Measurements from ENCODE around the gene OTX1.
"Not testable (repeated sequence)": the region's sequence is repeated elsewhere in the genome, so short reads cannot be mapped to it uniquely, and the experiment has no call there.

Gene OTX1

DNA sequence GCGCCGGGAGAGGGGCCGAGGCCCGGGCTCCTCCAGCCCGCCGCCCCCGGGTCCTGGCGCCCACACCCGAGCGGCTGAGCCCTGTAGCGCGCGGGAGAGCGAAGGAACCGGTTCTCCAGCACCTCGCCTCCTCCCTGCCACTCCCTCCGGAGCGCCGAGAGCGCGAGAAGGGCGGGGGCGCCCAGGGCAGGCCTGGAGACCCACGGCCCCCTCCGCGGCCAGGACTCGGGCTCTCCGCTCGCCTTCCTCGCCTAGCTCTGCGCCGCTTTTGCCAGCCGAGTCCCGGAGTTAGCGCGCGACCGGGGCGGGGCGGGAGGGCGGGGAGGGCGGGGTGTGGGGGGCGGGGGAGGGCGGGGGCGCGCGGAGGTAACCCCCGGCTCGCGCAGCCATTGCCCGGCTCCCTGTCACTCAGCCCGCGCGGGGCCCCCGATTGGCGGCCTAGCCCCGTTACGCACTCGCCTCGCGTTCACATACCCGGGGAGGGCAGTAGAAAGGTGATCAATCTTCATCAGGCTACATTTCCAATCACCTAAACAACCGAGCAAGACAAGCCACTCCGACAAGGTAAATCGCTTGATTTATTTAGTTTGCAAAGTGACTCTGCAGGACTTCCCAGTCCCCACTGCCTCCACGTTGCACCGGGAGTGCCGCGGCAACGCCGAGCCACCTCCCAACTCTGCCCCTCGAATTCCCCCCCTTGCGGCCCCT, at the start of gene OTX1:
OTX1 (plus strand) TSS at position 497 of the 708 bp plus-strand sequence. CDS start 2,161 bp downstream, outside the sequence.
- no peak for DNase-seq (ENCODE audit: low read depth)

DNA sequence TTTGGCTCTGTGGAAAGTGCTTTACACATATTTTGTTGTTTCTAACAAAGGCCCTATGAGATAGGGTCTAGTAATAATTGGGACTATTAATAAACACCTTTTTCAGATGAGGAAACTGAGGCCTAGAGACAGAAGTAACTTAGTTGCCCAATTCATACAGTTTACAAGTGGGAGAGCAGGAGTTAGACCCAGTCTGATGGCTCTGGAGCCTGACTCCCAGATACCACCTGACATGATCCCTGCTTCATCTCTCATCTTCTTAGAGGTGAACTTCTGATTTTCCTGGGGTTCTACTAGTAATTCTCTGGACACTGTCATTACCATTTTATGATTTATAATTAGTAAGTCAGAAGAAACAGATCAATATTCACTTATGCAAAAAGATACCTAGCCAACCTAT, 49.1 kb upstream of the OTX1 start:
- DNase-seq (ENCODE audit: low read depth) = no peak

DNA sequence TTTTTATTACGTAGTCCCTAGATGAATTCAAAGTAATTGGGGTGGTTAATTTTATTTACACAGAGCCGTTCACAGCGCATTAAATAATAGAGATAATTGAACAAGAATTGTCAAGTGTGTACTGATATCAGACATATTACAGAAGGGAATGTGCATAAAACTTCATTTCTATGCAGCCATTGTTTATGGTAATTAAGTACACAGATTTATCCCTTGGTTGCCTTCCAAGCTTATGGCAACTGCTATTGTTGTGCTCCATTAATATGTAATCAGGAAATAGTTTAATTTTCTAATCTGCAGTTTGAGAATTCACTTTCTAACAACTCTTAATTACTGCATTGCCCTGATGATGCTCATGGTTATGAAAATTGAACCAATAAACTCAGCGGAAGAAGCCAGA, 47.3 kb upstream of the OTX1 start:
- no peak for DNase-seq (ENCODE audit: low read depth)

DNA sequence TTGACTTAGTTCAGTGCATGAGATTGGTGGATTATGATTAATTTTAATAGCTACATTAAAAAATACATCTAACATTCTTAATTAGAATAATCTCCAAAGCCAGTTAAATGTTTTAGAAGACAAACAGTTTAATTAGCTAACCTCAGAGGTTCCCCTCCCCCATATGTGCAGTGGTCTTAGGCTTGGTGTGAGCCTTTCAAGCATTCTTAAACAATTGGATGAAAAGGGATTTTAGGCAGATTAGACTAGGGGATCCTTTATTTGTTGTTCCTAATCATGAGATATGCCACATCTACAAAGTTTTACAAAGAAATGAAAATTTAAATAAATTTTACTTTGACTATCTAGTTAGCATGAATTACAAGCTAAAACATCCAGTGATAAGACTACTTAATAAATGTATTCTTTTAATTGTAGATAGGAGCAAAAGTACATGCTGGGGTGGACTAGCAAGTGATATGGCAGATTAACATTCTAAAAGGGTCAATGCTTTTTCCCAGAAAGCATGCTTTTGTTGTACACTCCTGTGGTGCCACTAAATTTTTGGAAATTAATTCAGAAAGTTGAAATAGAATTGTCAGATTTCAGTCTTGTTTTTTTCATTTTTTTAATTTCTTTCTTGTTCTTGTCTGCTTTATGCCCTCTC, 42.7 kb upstream of the OTX1 start:
- DNase-seq (ENCODE audit: low read depth) = no peak

DNA sequence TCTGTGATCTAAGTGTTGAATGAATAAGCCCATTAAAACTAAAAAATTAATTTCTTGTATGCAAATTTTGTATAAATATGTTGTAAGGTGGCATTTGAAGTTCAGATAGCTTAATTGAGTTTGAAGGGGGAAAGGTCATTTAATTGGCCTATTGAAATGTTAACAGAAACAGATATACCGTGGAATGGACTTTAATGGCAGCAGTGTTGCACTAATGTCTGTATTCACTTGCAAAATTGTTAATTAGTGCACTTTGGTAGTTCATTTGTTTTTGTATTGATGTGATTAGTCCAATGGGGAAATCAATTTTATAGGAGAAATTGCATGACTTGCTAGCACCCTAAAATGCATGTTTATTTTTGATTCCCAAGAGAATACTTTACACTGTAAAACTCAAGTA, 41.8 kb upstream of the OTX1 start:
- no peak for DNase-seq (ENCODE audit: low read depth)

DNA sequence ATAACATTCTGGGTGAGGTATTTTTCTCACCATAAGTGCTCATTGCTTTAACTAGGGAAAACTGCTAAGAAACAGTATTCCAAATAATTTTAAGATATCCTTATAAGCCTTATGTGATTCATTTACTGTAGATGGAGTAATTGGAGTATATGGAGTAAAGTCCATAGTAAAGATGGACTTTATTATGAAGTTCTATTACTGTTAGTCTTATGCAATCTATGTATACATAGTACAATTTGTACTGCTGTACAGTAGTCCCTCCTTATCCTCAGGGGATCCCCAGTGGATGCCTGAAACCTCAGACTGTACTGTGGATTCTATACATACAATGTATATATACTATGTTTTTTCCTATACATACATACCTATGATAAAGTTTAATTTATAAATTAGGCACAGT, 41.1 kb upstream of the OTX1 start:
- no peak for DNase-seq (ENCODE audit: low read depth)

DNA sequence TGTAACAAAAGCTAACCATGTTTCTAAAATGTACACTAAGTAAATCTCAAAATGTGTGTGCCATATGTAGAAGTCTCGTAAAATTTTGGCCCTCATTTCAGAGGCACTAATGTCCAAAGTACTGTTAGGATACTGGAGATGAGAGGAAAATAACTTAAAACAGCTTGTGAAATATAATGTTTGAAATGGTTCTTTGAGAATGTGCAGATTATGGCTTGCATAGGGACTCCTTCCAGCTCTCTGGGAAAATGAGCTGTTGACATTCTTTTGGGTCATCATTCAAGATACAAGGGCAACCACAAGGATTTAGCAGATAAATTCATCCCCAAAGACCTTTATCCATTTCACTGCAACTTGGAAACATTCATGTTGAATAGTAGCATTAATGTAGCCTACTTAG, 38.1 kb upstream of the OTX1 start:
- DNase-seq (ENCODE audit: low read depth) = no peak

DNA sequence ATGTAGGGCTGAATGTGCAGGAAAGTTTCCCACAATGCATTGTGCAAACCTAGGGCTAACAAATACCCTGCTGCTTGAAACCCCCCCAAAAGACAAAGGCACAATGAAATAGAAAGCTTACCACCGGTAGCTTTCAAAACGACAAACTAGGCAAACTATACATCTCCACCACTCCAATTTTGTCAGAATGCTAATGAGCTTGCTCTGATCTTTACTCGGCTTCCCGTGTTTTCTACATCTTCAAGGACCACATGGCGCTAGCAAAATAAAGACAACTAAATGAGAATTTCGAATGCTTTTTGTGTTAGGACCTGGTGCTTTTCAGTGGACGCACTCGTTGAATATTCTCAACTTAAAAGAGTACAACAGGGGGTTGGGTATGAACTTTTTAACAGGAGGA, 37.2 kb upstream of the OTX1 start:
- no peak for DNase-seq (ENCODE audit: low read depth)

DNA sequence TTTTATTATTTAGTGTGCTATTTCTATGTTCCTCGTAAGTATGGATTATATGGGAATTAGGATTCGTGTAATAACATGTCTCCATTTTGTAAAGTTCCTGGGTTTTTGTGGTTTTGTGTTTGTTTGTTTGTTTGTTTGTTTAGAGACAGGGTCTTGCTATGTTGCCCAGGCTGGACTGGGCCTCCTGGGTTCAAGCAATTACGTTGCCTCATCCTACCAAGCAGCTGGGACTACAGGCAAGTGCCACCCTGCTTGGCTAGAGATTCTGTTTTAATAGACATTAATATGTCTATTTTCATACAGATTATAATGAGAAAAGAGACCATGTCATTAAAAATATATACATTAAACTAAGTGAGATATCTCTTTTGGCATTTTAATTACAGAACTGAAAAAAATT, 35.2 kb upstream of the OTX1 start:
- no peak for DNase-seq (ENCODE audit: low read depth)

DNA sequence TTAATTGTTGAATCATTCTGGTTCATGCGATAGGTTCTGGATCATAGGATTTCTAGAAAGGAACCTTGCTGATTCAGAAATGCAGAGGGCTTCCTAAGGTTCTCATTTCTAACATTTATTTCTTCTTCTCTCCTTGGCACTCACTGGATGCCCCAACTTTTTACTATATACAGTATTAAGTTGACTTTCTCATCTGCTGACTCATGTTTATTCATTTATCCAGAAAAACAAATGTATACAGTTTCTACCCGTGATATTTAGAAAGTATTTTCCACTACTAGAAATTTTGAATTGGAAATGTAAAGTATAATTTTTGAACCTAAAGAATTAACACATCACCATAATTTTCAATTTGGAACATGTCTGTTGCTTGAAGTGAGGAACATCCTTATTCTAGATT, 32.2 kb upstream of the OTX1 start:
- no peak for DNase-seq (ENCODE audit: low read depth)

DNA sequence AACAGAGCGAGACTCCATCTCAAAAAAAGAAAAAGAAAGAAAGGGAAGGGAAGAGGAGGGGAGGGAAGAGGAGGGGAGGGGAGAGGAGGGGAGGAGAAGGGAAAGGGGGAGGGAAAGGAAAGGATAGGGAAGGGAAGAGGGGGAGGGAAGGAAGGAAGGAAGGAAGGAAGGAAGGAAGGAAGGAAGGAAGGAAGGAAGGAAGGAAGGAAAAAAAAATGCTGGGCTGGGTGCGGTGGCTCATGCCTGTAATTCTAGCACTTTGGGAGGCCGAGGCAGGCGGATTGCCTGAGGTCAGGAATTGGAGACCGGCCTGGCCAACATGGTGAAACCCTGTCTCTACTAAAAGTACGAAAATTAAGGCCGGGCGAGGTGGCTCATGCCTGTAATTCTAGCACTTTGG, 30.9 kb upstream of the OTX1 start:
- DNase-seq (ENCODE audit: low read depth) = not testable (repeated sequence)

DNA sequence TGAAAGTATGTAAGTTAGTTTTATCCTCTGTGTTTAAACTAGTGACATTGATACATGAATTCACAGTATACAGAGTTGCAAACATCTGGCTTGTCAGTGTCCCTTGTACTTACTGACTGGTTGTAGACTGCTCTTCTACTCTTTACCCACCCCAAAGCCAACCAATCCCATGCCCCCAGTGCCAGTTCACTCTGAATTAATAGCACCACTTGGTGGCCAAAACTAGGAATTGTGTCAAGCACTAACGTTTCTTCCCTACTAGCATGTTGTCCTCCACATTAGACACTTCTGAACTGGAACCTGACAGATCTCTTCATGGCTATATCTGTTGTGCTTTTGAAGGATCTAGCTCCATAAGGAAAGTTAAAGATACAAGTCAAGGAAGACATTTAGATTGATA, 27.2 kb upstream of the OTX1 start:
- DNase-seq (ENCODE audit: low read depth) = no peak

DNA sequence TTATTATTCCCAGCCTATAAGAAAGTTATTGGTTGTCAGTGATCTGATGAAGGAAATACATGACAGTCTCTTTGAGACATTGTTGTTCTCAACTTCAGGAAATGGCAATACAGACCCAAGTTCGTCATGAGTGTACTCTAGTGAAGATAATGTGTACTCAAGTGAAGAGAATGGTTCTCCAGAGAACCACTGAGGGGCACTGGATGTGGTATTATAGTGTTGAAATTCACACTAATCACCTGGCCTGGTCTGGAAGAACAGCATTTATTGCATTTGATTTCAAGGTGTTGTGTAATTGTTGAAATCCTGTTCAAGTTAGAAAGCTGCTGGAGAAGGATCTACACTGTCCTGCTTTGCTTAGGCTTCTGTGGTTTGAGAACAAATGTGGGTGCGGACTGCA, 23.4 kb upstream of the OTX1 start:
- no peak for DNase-seq (ENCODE audit: low read depth)

DNA sequence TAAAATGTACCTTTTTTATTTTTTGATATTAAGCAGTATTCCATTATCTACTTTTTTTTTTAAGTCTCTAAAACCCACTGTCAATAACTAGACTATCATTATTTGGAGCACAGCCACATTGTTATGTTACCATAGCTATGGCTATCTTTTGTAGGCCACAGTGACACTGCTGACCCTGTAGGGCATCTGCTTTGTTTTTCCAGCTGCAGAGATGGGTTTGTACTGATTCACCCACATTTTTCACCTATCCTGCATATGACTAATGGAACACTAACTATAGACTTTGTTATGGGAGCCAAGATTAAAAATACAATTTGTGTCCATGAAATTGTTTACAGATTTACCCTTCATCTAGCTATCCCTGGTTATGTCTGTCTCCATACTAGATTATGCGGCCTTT, 21.6 kb upstream of the OTX1 start:
- DNase-seq (ENCODE audit: low read depth) = no peak

DNA sequence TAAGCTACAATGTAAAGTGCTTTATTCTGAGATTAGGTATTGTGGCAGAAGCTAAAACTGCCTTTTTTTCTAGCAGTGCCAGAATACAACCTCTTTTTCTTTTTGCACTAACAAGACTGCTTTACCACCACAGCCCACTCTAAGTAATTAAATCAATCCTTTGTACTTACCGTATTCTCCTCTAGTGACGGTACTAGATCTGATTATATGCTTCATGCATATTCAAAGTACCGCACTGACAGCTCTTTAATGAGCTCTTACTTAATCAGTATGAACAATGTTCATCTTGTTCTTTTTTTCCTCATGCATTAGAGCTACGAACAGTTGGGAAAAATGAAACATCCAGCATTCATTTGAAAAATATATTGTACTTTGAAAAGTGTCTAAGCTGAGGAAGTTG, 16.1 kb upstream of the OTX1 start:
- DNase-seq (ENCODE audit: low read depth) = no peak

DNA sequence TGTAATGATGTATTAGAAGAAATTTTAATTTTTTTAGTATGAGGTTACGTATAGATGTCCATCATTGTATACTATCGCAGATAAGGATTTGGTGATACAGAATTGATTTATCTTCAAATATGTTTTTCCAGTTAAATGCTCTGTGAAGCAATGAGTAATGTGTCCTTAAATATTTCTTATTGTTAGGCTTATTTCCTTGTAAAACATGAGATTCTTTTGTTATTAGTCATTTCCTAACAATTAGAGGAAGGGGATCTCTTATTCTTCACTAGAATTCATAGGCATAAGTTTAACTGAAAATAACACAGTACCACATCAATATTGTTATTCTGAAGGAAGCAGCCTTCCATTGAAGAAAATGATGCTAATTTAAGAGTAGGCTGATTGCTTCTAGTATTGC, 15.5 kb upstream of the OTX1 start:
- no peak for DNase-seq (ENCODE audit: low read depth)

DNA sequence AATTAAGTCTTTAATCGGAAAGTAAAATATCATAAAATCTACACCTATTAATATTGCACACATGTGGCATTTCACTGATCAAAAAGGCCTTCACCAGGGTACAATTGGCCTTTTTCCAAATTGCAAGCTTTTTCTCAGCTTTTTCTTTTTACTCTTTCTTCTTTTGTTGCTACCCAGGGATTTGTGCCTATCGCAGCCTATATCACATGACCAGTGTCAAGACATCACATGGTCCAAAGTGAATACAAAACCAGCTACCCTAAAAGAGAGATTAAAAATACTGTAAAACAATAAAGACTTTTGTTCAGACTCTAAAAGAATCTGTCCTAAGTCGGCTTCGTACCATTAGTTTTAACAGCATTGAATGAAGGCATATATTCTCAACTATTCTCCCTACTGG, 15.0 kb upstream of the OTX1 start:
- DNase-seq (ENCODE audit: low read depth) = no peak

DNA sequence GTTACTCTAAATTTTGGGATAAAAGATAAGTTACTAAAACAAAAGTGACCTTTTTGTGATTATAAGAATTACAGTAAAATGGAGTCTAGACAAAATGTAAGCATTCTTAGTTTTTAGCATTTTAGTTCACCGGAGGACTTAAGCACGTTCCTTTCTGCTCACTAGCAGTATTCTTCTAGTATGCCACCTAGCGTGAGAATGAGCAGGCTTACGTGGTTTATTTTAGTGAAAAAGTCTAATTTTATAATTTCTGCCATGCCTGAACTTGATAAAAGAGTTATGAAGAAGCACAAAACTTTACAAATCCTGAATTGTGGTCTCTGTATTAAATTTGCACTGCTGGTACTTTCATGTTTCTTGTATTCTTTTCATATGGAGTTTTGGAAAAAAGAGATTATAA, 12.6 kb upstream of the OTX1 start:
- no peak for DNase-seq (ENCODE audit: low read depth)

DNA sequence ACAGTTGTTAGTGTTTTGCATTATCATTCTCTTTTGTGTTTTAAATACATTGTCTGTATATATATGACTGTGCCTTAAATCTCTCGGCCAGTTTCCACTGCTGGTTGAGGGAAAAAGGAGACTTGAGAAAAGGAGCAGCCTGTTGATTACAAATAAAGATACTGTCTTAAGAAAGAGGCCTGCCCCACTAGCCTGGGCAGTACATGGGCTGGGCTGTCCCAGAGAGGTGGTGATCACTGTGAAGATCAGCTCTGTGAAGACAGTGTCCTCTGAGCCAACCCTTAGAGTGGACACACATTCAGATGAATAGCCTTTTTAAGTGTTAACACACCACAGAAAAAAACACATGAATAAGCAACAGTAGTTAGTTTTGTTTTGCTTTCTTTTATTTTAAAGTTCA, 10.0 kb upstream of the OTX1 start:
- no peak for DNase-seq (ENCODE audit: low read depth)

DNA sequence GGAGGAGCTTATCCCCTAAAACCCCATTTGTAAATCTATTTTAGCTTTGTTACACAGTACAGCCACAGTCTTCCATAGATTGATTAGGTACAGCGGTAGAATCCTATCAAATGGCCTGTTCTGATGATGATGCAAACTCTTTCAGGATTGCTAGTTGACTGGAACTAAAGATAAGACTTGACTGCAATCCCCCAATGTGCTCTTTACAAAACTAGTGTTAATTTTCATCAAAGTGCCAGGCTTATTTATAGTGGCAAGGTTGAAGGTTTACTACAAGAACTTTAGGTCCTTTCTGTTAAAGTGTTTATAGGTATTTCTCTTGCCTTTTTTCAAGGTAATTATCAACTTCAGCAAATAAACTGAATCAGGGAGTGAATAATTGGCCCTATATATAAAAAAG, 9.0 kb upstream of the OTX1 start:
- DNase-seq (ENCODE audit: low read depth) = no peak

DNA sequence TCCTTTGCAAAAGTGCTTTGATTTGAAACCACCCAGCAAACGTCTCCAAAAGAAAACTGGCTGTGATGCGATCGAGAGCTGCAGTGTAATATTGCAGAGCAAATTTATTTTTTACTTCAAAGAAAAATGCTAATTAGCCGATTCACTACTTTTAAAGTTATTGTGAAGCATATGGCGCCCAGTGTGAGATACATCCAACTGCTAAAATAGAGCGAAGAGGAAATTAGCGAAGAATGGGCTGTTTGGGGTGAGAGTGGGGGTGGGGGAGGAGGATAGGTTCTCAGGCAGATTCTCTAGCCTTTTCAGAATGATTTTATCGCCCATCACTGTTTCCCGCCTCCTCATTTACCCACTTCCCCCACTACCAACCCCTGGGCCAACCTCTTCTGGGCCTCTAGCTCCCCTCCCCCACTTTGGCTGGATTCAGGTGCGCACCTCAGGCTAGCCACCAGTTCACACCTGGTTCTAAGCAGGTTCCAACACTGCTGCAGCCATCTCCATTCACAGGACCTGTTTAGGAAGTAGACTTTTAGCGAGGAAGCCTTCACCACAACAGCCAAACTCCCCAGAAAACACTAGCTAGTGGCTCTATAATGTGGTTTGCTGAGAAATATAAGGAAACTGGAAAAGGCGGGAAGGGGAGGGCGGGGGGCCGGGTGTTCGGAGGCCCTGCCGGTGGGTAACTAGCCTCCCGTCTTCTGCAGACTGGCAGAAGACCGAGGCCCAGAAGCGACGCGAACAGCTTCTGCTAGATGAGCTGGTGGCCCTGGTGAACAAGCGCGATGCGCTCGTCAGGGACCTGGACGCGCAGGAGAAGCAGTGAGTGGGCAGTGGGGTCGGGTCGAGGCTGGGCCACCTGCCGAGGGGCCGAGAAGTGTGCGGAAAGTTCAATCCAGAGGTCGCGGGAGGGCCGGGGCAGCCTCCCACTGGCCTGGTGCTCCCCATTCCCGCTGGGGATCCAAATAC, 6.0 kb upstream of the OTX1 start:
- no peak for DNase-seq (ENCODE audit: low read depth)

DNA sequence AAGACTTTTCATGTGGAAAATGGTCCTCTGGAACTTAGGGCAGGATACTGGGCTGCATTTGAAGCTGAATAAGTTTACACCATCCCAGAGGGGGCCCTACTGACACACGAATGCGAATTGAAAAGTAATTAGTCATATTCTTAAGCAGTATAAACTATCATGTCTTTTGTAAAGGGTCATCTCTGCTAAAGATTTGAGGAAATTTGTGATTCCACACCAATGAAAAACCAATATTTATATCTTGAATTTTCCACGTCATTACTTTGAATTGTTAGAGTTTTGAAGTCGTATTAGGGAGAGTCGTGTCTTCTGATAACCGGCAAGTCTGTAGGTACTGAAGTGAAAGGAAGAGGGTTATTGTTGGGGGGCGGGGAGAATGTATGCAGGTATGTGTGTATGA, 4.1 kb upstream of the OTX1 start:
- DNase-seq (ENCODE audit: low read depth) = no peak

DNA sequence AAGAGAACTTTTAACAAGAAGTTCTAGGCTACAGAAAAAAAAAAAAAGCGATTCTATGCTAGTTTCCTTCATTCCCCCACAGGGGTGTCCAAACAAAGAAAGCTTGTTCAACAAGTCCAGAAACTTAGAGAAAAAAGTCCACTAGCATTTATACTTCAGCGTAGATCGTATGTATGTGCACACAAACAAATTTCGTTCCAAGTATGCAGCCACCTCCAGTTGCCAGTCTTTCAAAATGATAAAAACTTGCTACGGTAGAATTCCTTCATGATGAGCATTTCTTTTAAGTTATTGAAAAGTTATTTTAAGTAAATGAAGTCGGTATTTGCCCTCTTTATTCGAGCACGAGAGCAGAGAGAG, 3.7 kb upstream of the OTX1 start:
- no peak for DNase-seq (ENCODE audit: low read depth)

All from T-helper 22 cell (primary cell).